Sigmoid colon (tissue), 4 donors: ENCODE results near the gene RAD21L1.
A peak's percentile ranks its signal among the peaks of the same experiment; 100 is the strongest.

Experiments used
- POLR2A ChIP-seq, 2 donors: fragments of 450-650 bp; IDR thresholded peaks; one replicate each; pipeline ENCODE4 v1.6.1; 2016; ENCODE audit warnings: antibody characterized with exemption in 2 of 2, mild to moderate bottlenecking in 2 of 2, moderate library complexity in 2 of 2
- POLR2AphosphoS5 ChIP-seq, 4 donors: sonication (generic); formaldehyde crosslinking; IDR thresholded peaks; one replicate each; pipeline ENCODE4 v1.6.1; 2017; ENCODE audit warnings: antibody characterized with exemption in 4 of 4
- TF ChIP-seq, protein P1 (sequence below), 4 experiments: fragments of 450-650 bp in 3 of 4; fragments of 200-600 bp in 1 of 4; IDR thresholded peaks; one replicate each; pipeline ENCODE4 v1.5.1; 2016 to 2019; ENCODE audit warnings: antibody characterized with exemption in 4 of 4, mild to moderate bottlenecking in 3 of 4, moderate library complexity in 2 of 4

DNA sequence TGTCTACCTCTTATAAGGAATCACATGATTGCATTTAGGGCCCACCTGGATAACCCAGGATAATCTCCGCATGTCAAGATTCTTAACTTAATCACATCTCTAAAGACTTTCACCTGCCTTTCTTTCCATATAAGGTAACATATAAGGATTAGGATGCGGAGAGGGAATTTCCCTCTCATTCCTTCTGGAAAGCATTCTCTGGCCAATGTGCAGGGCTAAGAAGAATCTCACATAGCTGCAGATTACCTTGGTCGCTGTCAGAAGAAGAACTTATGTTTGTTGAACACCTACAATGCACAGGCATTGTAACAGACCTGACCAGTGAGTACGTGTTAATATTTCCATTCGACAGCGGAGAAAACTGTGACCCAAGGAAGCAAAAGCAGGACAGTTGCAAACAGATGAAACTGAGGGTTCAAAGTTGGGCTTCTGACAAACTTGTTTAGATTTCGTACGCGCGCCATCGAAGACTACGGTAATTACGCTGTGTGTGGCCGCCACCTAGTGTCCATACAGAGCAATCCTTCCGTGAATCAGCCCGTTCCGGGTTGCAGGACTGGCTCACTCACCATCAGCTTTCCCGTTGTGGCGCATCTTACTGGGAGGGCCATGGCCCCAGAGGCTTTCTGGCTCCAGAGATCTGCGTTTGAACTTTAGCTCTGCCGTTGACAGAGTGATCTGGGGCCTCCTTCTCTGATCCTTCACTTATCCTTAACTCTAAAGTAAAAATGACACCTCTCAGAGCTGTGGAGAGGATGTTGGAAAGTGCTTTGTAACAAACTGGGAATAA is 13.0 kb upstream of the RAD21L1 start:
- TF ChIP-seq, protein P1, sequence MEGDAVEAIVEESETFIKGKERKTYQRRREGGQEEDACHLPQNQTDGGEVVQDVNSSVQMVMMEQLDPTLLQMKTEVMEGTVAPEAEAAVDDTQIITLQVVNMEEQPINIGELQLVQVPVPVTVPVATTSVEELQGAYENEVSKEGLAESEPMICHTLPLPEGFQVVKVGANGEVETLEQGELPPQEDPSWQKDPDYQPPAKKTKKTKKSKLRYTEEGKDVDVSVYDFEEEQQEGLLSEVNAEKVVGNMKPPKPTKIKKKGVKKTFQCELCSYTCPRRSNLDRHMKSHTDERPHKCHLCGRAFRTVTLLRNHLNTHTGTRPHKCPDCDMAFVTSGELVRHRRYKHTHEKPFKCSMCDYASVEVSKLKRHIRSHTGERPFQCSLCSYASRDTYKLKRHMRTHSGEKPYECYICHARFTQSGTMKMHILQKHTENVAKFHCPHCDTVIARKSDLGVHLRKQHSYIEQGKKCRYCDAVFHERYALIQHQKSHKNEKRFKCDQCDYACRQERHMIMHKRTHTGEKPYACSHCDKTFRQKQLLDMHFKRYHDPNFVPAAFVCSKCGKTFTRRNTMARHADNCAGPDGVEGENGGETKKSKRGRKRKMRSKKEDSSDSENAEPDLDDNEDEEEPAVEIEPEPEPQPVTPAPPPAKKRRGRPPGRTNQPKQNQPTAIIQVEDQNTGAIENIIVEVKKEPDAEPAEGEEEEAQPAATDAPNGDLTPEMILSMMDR (IDR thresholded peaks at IDR 0.05) = peak; percentile 47 to 78 (median 66)
- TF ChIP-seq POLR2A (IDR thresholded peaks at IDR 0.05) (no peak), POLR2AphosphoS5 (IDR thresholded peaks at IDR 0.05) (no peak)
